ENCODE data around the gene TNNI3K. TPM values are rescaled to one million over a fixed set of nuclear protein-coding genes. Genes with fewer than 3 reads are reported as not detected.

Gene TNNI3K
- total and polyA plus RNA-seq, 9 donors, result 0.73 to 2.6 (median 1.5) TPM; not detected in 1

- H3K4me3 ChIP-seq, result no peak overlapping the region
- 79 to 83% (median 80%) methylated on average over 3 of the region's 3 CpGs for WGBS, 3 donors
- TF ChIP-seq POLR2A (IDR thresholded peaks at IDR 0.05) (no peak), EP300 (IDR thresholded peaks at IDR 0.05) (no peak)
- no peaks in the 10 kb centered on the region for H3K27me3 ChIP-seq
- no peaks in the 10 kb centered on the region for H3K9me3 ChIP-seq
- no peak for DNase-seq
- intact Hi-C loops (cut with DNase I), result no loop called here
- H3K36me3 ChIP-seq, result no peaks in the 10 kb centered on the region
- H3K4me1 ChIP-seq (ENCODE audit: insufficient read depth), result no peaks in the 10 kb centered on the region
- H3K27ac ChIP-seq, result no peak overlapping the region
Observed at GRCh38 chr1:74357150-74357549, 122.0 kb downstream of the TNNI3K start.

DNA sequence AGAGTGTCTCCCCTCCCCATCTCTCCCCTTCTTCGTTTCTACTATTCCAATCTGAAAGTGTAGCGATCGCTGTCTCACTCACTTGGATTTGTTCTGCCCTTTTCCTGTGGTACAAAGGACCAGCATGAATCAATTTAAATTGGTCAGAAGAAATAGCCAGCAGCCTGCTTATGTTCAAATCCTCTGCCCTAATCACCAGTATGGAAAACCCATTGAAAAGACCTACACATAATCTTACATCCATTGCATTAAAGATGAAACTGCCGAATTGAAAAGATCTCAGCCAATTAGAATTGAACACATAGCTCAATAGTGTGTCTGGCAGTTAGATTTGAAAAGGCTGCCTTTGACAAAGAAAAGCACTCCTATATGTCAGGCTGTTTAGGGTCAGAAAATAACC is 122.6 kb downstream of the TNNI3K start:
- 91 to 93% (median 91%) methylated on average over 4 of the region's 4 CpGs for WGBS, 3 donors
- H3K36me3 ChIP-seq, result no peaks in the 10 kb centered on the region
- intact Hi-C loops (cut with DNase I), result no loop called here
- no peaks in the 10 kb centered on the region for H3K27me3 ChIP-seq
- no peak for DNase-seq
- TF ChIP-seq CTCF (IDR thresholded peaks at IDR 0.05) (no peak), EP300 (IDR thresholded peaks at IDR 0.05) (no peak), POLR2A (IDR thresholded peaks at IDR 0.05) (no peak)
- H3K4me3 ChIP-seq, result no peak overlapping the region
- H3K27ac ChIP-seq, result no peak overlapping the region
- no peaks in the 10 kb centered on the region for H3K9me3 ChIP-seq
- no peaks in the 10 kb centered on the region for H3K4me1 ChIP-seq (ENCODE audit: insufficient read depth)

GRCh38 chr1:74362691-74363090 is 127.5 kb downstream of the TNNI3K start:
- no peak for TF ChIP-seq POLR2A (IDR thresholded peaks at IDR 0.05)
- whole genome bisulfite sequencing, 3 donors, result 92 to 98% (median 97%) methylated on average over 1 of the region's 1 CpG

DNA sequence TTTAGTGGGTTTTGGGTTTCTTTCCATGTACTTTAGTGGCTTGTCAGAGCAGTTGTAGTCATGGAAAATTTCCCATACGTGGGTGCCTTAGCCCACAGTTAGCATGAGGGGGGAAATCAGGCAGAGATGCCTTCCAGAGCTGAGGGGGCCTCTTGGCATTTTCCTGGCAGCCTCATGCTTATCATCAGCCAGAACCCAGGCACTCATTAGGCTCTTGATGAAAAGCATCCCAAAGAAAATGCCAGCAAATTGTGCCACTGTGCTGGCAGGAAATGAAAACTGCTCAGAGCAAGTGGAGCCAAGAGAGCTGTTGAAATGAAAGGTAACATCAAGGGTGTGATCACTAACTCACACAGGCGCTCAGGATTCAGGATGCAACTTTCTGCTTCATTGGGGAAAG is 128.0 kb downstream of the TNNI3K start:
- Histone ChIP-seq H3K9me3 (no peaks in the 10 kb centered on the region), H3K4me3 (no peak overlapping the region), H3K27me3 (no peaks in the 10 kb centered on the region), H3K36me3 (no peaks in the 10 kb centered on the region), H3K4me1 (ENCODE audit: insufficient read depth) (no peaks in the 10 kb centered on the region), H3K27ac (no peak overlapping the region)
- 69 to 74% (median 73%) methylated on average over 2 of the region's 2 CpGs for WGBS, 3 donors
- no peak for DNase-seq
- TF ChIP-seq CTCF (IDR thresholded peaks at IDR 0.05) (no peak), POLR2A (IDR thresholded peaks at IDR 0.05) (no peak), EP300 (IDR thresholded peaks at IDR 0.05) (no peak)
- intact Hi-C loops (cut with DNase I), result no loop called here

More at GRCh38 chr1:74362691-74363090, 127.5 kb downstream of the TNNI3K start:
- intact Hi-C loops (cut with DNase I), result no loop called here
- Histone ChIP-seq H3K36me3 (no peaks in the 10 kb centered on the region), H3K27me3 (no peaks in the 10 kb centered on the region), H3K4me1 (ENCODE audit: insufficient read depth) (no peaks in the 10 kb centered on the region), H3K9me3 (no peaks in the 10 kb centered on the region), H3K4me3 (no peak overlapping the region), H3K27ac (no peak overlapping the region)
- DNase-seq, result no peak

- H3K27ac ChIP-seq, result no peak overlapping the region
- no peaks in the 10 kb centered on the region for H3K27me3 ChIP-seq
- TF ChIP-seq CTCF (IDR thresholded peaks at IDR 0.05), result no peak
- H3K36me3 ChIP-seq, result no peaks in the 10 kb centered on the region
- H3K9me3 ChIP-seq, result no peaks in the 10 kb centered on the region
- WGBS, 3 donors, result 97 to 100% (median 98%) methylated on average over 1 of the region's 1 CpG
- DNase-seq, result no peak
- H3K4me3 ChIP-seq, result no peak overlapping the region
- intact Hi-C loops (cut with DNase I), result no loop called here
- H3K4me1 ChIP-seq (ENCODE audit: insufficient read depth), result no peaks in the 10 kb centered on the region
Observed at GRCh38 chr1:74367175-74367813, 132.1 kb downstream of the TNNI3K start.
